Lower leg skin (tissue), 3 donors: ENCODE measurements around the gene GADD45A.

ENCODE experiments used
- CTCF ChIP-seq, 3 donors: fragments of 450-650 bp; IDR thresholded peaks; one replicate each; pipeline ENCODE4 v1.5.1; 2016; ENCODE audit warnings: antibody characterized with exemption in 3 of 3, mild to moderate bottlenecking in 3 of 3, moderate library complexity in 2 of 3
- POLR2A ChIP-seq, 2 donors: fragments of 450-650 bp; IDR thresholded peaks; one replicate each; pipeline ENCODE4 v1.6.1; 2016 to 2017; ENCODE audit warnings: antibody characterized with exemption in 2 of 2, mild to moderate bottlenecking in 1 of 2, moderate library complexity in 1 of 2

- TF ChIP-seq POLR2A (IDR thresholded peaks at IDR 0.05) (no peak), CTCF (IDR thresholded peaks at IDR 0.05) (no peak)
Observed at GRCh38 chr1:67687198-67687545, 2.2 kb downstream of the GADD45A start.
